HG02678 (cell line): ENCODE data around the gene PGBD5.
A peak's percentile ranks its signal among the peaks of the same experiment; 100 is the strongest.

Experiments used
- ATAC-seq: cut with Tn5 transposase; IDR thresholded peaks from one replicate; pipeline ENCODE4 v1.9.1; 2021; ENCODE audit warnings: mild to moderate bottlenecking, moderate library complexity; ENCODE audit not compliant: unreplicated experiment

PGBD5 gene

DNA sequence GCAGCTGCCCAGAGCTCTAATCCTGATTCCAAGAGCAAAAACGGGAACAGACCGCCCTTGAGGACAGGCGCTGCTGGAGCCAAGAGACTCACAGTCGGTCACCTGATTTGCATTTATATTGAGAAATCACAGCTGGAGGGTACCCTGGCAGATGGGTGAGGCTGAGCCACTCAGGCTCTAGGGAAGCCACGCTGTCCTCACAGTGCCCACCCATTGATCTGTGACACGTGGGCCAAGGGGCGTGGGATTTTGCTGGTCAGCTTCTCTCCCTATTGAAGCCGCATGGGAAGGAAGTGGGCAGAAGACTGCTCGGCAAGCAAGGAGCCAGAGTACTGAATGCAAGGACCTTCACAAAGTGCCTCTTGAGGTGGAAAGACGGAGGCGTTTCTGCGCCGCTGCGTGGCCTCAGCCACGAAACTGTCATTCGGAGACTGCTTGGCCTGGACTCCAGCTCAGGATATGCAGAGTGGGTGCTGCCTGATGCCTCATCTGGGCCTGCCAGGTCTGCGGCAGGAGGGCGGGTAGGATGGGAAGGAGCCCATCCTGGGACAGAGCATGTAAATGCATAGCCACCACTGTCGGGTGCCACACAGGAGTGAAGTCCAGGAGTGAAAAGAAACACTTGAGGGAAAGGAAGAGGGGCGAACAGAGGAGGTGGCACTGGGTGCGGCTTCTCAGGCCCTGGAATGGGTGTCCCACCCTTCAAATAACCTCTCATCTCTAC is 139.8 kb downstream of the PGBD5 start:
- no peak for ATAC-seq

DNA sequence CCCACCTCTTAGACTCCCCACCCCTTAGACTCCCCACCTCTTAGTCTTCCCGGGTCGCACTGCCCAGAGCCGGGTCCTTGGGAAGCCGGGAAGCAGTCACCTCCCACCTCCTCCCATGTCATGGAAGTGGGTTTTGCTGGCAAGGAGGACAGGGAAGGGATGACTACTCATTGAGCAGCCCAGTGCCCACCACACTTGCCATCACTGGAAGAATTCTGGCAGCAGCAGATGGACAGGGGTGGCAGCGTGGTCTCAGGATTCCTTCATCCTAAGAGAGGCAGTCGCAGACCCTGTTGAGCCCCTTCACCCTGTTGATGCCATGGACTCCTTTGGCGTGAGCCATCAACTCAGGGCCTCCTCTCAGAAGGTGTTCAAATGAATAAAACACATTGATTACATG is 140.8 kb downstream of the PGBD5 start:
- no peak for ATAC-seq

DNA sequence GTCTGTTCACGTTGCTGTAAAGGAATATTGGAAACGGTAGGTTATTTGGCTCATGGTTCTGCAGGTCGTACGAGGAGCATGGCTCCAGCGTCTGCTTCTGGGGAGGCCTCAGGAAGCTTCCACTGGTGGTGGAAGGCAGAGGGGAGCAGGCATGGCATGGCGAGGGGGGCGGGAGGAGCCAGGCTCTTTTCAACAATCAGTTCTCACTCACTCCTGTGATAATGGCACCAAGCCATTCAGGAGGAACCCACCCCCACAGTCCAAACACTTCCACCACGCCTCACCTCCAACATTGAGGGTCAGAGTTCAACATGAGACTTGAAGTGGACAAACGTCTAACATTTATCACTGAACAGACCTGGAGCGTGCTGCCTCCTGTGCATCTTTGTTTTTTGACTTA is 141.2 kb downstream of the PGBD5 start:
- no peak for ATAC-seq

DNA sequence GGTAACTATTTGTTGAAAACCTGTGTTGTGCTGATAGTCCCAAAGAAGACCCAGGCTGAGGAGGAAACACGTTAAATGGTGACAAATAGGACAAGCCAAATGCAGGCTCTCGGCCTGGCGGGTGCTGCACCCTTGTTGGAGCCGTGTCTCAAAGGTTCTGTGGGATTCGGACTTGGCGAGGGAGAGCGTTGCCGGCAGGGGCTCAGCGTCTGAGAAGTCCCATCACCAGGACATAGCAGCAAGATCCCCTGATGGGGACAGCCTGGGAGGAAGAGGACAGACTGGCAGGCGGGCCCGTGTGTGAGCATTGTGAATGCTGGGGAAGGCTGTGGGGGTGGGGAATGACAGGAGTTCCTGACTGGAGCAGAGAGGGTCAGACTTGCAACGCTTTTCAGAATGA is 142.5 kb downstream of the PGBD5 start:
- no peak for ATAC-seq

DNA sequence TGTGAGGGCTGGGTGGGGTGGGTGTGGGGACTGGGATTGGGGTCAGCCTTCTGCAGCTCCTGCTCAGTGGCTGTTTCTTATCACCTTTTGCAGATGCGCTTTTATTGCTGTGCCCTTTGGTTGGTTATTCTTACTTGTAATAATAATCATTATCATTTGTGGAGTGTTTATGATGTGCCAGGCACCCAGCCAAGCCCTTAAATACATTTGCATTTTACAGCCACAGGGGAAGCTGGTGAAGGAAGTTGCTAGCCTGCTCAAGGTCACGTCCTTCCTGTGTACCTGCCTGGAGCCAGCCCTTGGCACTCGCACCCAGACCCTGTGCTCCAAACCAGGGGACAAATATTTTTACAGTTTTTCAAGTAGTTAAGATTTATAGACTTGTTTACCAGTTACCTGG is 144.0 kb downstream of the PGBD5 start:
- peak; percentile 63 for ATAC-seq

DNA sequence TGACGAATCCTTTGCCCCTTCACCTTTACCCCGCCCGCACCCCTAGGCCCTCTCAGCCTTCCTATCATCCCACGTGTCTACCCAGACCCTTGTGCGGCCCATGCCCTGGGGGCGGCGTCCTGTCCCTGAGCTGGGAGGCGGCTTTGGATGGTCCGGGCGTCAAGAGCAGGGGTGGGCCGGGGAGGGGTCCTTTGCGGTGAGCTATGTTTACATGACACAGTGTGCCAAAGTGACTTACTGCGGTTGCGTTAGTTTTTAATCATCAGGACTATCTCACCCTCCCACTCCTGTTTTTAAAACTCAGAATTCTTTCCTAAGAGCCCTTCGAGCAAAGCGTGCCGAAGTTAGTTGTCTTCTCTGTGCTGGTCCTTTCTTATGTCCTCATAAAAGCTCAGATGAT is 144.6 kb downstream of the PGBD5 start:
- ATAC-seq: no peak

DNA sequence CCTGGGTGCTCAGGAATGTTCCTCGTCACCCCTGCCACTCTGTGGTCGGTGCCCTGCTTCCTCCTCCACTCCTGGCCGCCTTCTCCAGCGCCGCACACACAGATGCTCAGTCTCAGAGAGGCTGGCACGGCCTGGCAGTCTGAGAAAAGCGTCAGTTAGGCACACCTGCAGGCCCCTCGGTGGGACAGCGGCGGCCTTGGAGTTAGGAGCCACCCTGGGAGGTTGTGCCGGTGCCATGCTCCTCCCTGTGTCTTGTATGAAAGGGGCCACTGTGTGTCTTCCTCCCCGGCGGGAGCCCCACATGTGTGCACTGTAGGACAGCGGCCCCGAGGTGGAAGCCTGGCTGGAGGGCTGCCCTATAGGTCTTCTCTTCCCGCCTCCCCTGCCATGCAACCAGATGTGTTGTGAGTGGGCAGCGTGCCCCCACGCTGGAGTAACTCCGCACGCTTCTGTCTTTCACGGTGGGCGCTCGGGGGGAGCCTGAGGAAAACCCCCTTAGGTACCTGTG is 145.2 kb downstream of the PGBD5 start:
- no peak for ATAC-seq

DNA sequence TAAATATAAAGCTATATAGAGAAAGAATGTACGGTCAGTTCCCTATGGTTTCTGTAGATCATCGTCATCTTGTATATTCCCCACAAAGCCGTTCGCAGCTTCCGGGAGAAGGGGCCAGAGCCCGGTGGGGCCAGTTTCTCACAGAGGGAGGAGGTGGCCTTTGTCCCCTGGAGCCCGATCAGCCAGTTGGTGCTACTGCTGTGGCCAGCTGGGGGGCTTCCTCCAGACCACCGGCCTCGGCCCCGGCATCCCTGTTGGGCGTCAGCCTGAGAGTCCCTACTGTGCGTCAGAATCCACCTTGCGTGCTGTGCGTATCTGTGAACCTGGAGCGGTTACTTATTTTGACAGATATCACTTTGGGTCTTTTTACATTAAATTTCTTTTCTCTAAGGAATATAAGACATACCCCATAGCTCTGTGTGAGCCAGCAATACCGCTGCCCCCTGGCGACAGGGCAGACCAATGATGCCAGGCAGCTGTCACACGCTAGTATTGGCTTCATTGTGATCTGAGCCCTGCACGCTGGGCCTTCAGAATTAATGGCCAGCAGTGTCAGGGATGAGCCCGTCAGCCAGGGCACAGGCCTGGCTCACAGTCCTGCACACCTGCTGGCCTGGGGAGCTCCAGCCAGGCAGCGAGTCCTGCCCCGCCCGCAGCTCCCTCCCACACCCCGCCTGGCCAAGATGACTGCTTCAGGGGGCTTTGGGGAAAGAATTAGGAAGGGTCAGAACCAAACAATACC is 145.9 kb downstream of the PGBD5 start:
- ATAC-seq: no peak

DNA sequence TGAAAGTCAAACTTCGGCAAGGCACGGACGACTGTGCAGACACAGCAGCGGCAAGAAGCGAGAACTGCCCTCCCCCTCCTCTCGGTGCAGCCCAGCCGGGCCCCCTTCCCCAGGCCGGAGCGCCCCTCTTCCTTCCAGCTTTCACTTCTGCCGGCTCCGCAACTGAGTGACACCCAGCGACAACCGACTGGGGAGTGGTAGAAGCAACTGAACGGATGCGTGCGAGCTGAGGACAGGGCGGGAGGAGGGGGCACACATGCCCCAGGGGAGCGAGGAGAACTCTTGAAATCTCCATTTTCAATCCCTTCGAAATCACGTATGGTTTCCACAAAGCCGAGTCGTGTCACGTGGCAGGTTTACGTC is 146.6 kb downstream of the PGBD5 start:
- ATAC-seq: no peak

DNA sequence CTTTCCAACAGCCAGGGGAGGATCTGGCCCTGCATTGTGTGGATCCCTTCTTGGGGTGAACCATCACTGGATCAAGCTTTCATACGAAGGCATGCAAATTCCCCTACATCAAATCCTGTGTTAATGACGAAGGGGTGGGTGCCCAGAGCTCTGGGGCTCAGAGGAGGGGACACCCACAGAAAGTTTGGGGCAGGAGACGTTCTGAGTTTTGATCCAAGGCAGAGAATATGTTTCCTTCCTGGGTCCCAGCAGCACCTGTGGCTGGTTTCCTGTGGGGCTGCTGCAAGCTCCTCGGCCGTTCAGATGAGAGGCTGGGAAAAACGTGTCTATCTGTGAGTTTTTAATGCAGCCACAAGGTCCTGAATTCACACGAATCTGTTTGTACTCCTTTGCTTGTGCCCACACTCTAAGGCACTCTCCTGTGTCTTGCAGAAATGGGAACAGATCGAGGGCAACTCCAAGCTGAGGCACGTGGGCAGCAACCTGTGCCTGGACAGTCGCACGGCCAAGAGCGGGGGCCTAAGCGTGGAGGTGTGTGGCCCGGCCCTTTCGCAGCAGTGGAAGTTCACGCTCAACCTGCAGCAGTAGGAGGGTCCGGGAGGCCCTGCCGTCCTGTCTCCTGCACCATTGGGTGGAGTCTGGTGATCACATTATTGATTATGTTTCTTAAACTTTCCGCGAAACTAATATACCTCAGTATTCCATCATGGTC is 147.1 kb downstream of the PGBD5 start:
- no peak for ATAC-seq

DNA sequence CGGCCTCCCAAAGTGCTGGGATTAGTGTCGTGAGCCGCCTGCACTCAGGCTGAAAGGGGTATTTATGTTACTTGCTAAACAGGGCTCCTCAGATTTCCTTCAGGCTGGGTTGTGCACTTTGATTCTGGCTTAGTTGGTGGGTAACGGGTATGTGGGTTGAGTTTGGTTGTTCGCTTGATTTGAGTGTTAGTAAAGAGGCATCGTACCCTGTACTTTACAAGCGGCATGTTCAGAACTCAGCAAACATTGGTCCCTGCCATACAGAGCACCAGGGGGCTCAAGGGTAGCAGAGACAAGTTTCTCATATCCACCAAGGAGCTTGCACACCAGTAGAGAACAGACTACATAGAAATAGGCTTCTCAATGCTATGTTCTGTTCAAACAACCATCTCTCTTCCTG is 147.8 kb downstream of the PGBD5 start:
- ATAC-seq: no peak

DNA sequence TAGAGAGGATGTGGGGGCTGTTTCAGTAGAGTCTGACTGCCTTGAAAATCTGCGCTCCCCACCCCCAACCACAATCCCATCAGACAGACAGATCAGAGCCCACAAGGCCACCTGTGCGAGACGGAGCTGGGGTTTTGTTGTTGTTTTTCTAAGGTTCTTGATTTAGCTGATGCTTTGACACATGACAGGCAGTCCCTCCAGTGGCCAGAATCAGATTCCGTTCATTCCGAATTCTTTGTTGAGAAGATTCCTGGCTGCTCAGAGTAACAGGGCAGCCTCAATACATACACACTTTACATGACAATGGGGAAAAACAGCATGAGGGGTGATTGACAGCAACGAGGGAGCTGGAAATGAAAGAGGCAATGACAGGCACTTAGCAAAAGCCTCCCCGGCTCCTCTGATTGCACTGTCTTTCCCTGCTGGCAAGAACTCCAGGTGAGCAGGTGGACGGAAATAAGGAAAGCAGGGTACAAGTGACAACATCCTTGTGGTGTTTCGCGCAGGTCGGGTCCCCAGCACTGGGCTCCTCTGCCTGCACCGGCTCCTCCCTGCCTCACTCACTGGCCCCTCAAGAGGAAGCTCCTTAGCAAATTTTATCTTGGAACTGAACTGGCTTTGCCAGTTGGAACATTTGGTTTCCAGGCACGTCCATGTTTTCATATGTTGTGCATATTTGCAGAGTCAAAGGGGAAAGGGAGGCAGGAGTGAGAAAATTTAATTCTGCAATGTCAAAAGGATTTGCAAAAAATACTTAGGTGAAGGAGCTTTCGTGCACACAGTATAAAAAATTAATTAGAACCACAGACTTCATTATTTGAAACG is 148.7 kb downstream of the PGBD5 start:
- peak; percentile 63 for ATAC-seq

DNA sequence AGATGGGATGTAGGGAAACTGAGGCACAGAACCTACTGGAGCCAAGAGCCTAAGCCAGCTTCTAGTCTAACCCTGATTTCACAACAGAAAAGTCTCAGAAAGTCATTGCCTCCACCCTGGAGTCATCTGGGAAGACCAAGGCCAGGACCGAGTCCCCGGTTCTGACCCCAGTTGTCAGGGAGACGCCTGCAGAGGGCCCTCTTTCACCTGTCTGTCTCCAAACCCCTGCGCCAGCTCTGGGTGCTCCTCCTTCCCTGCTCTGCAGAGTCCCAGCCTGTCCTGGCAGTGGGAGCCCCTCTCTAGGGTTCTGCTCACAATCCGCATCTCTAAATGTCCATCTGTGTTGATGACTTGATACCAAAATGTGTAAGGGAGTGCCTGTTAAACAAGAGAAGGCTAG is 149.7 kb downstream of the PGBD5 start:
- no peak for ATAC-seq

DNA sequence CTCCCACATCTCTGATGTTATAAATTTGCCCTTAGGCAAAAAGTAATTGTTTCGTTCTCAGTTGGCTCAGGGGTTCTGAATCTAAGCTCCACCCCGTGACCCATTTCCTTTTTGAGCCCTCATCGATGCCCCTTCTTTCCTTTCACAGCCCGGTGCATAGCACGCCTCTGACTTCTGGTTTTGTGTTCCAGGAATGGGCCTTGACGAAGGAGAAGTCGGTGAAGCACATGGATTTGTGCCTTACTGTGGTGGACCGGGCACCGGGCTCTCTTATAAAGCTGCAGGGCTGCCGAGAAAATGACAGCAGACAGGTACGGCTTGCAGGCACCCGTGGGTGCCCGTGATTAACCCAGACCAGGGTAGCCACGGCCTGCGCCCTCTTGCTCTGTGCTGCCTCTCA is 151.9 kb downstream of the PGBD5 start:
- no peak for ATAC-seq

DNA sequence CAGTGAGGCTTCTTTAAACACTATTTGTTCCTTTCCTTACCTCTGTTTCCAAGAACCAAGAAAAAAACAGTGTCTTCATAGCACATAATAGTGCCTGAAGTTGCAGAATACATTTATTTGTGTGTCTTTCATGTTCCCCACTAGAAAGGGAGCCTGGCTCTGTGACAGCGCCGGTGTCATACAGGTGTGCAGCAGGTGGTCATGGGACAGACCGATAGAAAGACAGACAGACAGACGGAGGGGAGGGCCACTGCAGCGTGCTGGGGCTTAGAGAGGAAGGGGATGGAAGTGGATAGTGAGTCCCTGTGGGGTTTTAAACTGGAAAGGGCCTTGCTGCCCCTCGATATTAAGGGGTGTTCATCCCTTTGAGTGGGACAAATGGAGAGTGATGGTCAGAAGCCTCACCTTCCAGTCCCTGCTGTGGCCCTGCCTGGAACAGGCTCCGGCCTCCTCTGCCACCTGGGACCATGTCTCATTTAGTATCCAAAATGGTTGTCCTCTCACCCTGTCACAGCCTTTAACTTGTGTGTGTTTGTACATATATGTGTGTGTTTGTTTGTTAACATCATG is 152.9 kb downstream of the PGBD5 start:
- no peak for ATAC-seq

DNA sequence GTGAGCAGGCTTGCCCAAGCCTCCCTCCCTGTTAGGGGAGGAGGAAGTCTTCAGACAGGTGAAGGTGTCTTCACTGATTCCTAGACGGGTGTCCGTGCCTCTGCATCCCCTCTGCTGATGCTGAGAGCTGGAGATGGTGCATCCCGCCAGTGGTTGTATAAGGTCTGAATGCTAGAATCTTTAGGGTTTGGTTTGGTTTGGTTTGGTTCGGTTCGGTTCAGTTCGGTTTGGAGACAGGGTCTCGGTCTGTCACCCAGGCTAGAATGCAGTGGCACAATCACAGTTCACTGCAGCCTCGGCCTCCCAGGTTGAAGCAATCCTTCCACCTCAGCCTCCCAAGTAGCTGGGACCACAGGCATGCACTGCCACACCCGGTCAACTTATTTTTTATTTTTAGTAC is 153.6 kb downstream of the PGBD5 start:
- no peak for ATAC-seq

DNA sequence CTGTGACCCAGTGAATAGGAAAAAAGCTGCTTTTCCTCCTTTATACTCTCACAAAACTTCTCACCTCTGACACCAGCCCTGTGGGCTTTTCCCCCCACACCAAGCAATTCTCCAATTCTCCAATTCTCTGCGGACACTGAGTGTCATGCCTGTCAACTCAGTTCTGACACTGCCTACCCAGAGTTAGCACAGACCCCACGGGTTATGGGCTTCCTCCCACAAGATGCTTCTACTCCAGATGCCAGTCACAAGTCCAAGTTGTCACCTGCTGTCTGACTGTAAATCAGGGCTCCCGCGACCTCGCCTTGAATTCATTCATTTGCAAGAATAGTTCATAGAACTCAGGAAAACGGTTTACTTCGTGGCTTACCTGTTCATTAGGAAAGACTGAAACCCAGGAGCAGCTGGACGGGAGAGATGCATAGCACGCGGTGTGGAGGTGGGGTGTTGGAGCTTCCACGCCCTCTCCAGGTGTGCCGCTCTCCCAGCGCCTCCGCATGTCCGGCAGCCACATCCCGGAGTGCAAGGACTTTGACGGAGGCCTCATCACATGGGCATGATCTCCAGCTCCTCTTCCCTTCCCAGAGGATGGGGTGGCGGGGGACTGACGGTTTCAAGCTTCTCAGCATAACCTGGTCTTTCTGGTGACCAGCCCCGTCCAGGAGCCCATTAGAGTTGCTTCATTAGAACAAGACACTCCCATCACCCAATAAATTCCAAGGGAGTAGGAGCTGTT is 154.7 kb downstream of the PGBD5 start:
- no peak for ATAC-seq

DNA sequence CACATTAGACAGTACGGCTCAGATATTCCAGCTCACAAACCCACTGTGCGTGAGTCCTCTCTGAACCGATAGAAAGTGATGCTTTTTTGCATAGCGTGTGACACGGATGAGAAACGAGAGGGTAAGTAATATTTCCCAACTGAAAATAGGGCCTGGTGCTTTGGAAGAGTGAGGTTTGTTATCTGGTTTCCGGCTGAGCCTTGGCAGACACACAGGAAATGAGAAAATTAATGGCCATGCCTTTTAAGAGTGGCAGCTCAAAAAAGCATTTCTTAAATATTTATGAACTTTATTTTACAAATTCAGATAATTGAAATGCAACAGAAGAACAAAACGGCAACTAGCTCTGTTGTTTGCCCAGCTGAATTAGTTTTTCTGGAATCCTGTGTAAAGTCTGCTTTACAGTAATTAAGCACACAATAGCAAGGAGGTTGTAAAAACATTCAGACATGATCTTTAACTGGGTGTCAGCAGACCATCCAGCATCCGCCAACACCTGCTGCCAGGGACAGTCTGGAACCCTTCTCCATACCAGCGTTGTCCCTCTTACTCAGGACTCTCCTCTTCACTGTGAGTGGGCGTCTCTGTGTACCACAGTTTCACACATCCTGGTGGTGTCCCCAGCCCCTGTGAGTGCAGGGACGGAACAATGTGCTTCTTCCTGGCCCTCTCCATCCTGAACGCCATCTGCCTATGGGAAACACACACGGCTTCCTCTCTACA is 155.4 kb downstream of the PGBD5 start:
- ATAC-seq: peak; percentile 62

DNA sequence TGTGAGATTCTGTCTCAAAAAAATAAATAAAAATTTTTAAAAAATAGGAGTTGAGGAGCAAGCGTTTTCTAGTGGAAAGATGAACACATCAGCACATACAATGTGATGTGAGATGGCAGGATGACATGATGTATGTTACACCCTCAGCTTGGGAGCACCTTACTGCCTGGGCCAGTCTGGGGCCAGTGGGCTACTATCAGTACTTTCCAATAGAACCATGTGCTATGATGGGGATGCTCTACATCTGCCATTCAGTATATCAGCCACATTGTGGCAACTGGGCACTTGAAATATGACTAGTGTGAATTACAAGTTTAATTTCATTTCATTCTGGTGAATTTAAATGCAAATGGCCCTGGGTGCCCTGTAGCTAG is 156.0 kb downstream of the PGBD5 start:
- peak; percentile 4 for ATAC-seq
